GM19035 (cell line): Measurements from ENCODE around the gene CCDC12.

Source experiments
- ATAC-seq: cut with Tn5 transposase; IDR thresholded peaks from one replicate; pipeline ENCODE4 v1.9.1; 2021; ENCODE audit not compliant: unreplicated experiment

Gene CCDC12

DNA sequence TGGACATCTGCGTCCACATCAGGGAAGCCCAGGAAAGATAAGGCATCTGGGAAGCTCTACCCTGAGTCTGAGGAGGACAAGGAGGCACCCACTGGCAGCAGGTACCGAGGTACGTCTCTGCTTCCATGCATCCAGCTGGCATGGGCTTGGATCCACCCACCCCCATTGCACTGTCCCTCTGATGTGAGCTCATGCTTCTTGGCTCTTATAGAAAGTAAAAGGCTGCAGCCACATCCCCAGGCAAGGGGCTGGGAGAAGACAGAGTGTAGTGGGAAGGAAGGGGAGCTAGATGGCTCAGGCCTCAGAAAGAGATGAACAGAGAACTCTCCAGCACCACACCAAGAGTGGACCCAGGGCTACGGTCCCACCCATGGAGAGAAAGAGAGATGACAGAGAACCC is 80.8 kb downstream of the CCDC12 start:
- ATAC-seq: no peak

- ATAC-seq: no peak
Observed at GRCh38 chr3:46895204-46895660, 81.3 kb downstream of the CCDC12 start.

DNA sequence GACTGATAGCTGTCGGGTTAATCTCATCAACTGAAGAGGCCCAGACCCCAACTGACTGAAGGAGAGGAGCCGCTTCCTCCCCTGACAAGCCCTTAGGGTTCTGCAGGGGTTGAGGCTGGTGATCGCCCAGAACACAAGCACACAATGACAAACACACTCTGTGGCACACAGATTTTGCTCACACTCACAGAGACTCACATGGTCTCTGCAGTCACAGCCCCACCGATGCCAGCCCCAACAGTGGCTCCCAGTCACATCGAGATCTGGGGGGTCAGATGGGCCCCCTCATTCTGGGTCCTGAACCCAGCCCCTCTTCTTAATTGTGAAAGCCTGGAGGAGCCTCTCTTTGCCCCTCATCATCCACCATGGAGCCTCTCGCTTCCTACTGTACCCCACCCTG is 82.3 kb downstream of the CCDC12 start:
- no peak for ATAC-seq

DNA sequence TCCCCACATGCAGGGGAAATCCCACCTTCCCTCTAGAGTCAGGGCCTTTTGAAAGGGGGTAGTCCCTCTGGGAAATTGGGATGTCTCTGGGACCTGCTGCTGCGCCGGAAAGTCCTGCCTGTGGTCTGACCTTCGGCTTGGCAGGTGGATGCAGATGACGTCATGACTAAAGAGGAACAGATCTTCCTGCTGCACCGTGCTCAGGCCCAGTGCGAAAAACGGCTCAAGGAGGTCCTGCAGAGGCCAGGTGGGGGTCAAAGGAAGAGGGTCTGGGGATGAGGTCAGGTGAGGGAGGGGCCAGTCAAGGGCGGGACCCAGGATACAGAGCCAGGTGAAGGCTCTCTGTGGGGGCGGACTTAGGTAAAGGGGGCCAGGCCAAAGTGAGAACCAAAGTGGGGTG is 82.8 kb downstream of the CCDC12 start:
- ATAC-seq: no peak

GRCh38 chr3:46893146-46893748 is 83.3 kb downstream of the CCDC12 start:
- ATAC-seq: no peak

DNA sequence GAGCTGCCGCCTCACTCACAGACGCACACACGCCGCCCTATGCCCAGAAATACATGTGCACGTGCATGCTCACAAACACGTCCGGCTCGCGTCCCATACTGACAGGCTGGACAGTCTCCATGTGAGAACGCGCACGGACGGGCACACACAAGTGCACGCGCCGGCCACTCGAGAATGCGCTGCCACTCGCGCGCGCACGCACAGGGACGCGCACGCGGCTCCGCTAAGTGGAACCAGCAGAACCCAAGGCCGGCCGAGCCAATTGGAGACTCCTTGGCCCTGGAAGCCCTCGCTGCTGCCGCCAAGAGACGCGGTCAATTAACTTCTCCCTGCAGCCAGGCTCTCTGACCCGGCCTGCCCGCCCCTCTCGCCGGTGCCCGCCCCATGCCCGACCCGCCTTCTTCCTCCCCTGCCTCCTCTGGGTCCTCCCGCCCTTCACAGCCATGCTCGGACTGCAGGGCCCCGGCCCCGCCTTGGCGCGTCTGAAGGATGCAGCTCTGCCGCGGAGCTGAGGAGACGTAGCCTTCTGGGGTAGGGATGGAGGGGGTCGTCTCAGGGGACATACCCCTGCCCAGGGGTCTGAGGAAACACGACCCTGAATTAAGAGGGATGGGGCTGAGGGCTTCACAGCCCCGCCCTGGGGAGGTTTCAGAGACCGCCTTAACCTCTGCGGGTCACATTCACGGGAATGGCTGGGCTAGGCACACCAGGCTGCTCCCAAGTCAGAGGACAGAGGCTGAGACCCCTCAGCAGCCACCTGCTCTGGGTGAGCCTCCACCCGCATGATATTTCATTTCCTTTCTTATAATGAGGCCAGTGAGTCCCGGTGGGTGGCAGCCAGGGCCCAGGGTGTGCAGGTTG is 84.0 kb downstream of the CCDC12 start:
- no peak for ATAC-seq

DNA sequence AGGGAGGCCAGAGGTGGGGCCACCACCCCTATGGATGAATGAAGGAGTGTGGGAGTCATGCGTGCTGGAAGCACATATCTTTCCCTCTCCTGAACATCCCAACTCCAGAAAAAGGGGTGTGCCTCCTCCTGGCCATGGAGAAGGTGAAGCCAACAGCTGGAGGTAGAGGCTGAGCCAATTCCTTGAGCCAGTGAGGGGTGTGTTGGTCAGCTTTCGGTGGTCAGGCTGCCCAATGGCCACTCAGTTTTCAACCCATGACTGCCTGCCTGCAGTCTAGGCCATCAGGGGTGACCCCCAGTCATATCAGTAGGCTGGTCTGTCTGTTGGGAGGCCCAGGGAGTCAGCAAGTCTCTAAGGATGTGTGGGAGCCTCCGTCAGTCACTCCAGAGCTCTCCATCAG is 85.4 kb downstream of the CCDC12 start:
- ATAC-seq: no peak

GRCh38 chr3:46890132-46890531 is 86.4 kb downstream of the CCDC12 start:
- ATAC-seq: no peak

GRCh38 chr3:46889381-46890110 is 87.0 kb downstream of the CCDC12 start:
- no peak for ATAC-seq

DNA sequence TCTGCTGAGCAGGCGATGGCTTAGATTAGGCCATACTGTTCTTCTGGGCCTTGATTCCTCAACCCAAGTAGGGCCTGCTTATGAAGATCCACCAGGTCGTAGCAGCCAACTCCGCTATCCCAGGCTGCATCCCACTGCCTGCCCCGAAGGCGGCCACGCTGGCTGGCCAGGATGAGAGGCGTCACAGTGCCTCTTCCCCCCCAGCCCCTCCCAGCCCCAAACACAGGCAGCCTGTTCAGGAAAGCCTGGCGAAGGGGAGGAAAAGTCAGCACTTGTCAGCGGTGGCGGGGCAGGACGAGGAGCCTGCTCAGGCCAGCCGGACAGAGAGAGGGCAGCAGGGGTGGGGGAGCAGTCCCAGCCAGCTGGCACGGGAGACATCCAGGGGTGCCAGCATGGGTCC is 87.8 kb downstream of the CCDC12 start:
- ATAC-seq: no peak

- ATAC-seq: no peak
Observed at GRCh38 chr3:46887980-46888494, 88.5 kb downstream of the CCDC12 start.

DNA sequence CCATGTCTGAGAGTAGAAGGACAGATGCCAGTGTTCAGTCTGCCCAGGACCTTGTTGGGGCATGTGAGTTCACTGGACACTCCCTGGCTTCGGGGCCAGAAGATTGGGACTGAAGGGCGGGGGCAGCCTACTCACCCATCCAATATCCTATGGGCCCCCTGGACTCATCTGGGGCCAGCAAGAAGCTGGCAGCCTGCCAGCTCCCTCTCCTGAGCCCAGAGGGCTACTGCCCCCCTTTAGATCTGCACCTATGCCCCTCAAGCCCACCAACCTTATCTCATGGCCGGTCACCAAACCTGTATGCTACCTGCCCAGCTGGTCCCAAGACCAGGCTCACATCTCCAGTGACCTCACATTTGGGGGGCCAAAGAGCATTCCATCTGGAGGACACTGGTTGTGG is 90.9 kb downstream of the CCDC12 start:
- no peak for ATAC-seq

GRCh38 chr3:46884929-46885328 is 91.6 kb downstream of the CCDC12 start:
- ATAC-seq: no peak

DNA sequence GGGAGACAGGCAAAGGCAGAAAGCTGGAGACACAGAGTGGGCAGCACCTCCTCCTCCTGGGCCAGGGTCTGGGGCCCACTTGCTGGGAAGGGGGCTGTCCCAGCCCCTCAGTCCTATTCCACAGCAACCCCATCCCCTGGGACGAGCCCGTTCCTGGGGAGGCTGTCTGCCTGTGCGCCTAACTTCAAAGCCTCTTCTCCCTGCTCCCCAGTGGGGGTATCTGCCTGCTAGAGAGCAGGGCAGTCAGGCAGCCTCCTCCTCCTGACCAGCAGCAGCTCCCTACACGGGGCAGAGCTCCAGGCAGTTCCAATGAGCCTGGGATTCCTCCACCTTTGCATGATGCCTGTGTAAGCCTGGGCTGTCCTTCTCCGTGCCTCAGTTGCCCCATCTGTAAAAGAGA is 92.1 kb downstream of the CCDC12 start:
- ATAC-seq: no peak

GRCh38 chr3:46883830-46884185 is 92.7 kb downstream of the CCDC12 start:
- ATAC-seq: no peak

GRCh38 chr3:46883054-46883829 is 93.3 kb downstream of the CCDC12 start:
- ATAC-seq: no peak

DNA sequence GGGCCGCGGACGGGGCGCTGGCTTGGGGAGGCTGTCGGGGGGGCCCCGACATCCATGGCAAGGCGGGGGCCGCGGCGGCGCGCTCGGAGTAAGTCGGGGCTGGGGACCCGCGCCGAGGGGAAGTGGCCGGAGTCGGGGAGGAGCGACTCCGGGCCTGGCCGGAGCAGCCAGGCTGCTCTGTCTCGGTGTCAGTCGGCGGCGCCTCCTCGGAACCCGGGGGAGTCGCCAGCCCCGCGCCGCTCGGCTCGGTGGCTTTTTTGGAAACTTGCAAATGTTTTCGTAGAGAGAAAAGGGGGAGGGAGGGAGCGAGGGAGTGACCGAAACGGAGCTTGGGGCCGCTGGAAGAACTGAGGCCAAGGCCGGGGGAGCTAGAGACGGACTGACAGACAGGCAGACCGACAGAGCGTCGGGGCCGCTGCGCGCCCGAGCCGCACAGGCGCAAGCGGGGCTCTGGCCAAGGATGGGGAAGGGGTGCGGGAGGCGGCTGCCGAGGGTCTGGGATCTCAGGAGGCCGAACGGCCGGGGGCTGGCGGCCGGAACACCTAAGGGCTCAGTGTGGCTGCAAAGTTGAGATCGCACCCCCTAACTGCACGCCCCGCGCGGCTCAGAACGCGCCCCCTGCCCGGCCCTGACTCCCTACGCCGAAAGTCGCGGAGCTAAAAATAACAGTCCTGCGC is 94.0 kb downstream of the CCDC12 start:
- ATAC-seq: no peak

- ATAC-seq: no peak
Observed at GRCh38 chr3:46881596-46882376, 94.8 kb downstream of the CCDC12 start.

DNA sequence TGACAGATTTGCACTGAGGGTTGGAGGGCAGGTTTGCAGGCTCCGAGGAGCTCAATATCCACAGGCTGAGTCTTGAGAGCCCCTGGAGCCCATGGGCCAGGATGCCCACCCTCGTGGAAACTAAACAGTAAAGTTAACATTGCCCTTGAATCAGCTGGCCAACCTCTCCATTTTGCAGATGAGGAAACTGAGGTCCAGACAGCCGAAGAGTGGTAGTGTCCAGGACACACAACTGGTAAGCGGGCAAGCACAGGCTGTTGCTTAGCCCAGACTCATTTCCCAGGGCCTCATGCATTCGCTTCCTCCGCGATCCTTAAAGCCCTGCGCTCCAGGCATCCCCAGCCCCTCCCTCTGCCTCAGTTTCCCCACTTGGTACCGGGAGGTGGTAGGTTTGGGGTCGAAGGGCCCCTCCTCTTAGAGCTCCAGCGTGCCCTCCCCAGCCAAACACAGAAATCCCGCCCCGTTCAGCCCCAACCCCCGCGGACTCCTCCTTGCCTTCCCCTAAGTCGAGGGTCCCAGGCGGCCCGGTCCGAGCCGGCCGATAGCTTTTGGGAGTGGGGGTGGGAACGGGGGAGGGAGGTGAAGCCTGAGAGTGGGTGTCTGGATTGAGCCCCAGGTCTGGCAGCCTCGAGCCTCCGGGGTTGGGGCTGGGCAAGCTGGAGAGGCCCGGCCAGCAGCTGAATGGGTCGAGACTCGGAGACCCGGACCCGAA is 95.5 kb downstream of the CCDC12 start:
- ATAC-seq: no peak
